HG03280 (cell line): Measurements from ENCODE around the gene TOLLIP.
"Not testable (repeated sequence)": the region's sequence is repeated elsewhere in the genome, so short reads cannot be mapped to it uniquely, and the experiment has no call there.

Source experiments
- ATAC-seq: cut with Tn5 transposase; IDR thresholded peaks from one replicate; pipeline ENCODE4 v1.9.1; 2021; ENCODE audit warnings: mild to moderate bottlenecking, moderate library complexity; ENCODE audit not compliant: unreplicated experiment

The TOLLIP gene

DNA sequence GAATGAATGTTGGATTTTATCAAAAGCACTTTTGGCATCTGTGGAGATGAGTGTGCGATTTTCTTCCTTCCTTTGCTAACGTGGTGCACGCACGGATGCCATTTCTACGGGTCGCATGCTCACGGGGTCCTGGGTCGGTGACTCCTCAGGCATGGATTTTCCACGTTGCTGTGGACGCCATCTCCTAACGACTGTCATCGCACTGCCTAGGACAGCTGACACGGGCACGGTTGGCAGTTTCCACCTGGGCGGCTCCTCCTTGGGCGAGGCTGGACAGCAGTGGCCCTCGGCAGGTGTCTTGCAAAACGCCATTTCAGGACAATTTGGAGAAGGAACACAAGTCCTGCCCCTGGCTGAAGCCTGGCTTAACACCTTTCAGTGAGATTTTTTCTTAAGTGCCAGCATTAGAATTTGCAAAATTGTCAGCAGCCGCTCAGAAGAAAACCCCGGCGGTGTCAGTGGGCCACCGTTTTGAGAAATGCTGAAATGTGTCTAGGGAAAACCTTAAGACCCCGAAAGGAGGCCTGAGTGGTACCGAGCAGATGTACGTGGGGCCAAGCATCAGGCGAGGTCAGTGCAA is 34.7 kb upstream of the TOLLIP start:
- no peak for ATAC-seq

GRCh38 chr11:1343391-1344055 is 34.1 kb upstream of the TOLLIP start:
- ATAC-seq: no peak

DNA sequence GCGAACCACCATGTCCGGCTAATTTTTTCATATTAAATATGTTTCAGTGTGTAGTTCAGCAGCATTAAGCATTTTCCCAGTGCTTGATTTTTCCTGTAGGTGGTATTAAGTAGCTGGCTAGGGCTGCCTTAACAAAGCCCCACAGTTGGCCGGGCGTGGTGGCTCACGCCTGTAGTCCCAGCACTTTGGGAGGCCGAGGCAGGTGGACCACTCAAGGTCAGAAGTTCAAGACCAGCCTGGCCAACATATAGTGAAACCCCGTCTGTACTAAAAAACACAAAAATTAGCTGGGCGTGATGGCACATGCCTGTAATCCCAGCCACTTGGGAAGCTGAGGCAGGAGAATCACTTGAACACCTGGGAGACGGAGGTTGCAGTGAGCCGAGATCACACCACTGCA is 33.5 kb upstream of the TOLLIP start:
- no peak for ATAC-seq

- no peak for ATAC-seq
Observed at GRCh38 chr11:1341928-1342524, 32.6 kb upstream of the TOLLIP start.

GRCh38 chr11:1341226-1341625 is 31.8 kb upstream of the TOLLIP start:
- not testable (repeated sequence) for ATAC-seq

DNA sequence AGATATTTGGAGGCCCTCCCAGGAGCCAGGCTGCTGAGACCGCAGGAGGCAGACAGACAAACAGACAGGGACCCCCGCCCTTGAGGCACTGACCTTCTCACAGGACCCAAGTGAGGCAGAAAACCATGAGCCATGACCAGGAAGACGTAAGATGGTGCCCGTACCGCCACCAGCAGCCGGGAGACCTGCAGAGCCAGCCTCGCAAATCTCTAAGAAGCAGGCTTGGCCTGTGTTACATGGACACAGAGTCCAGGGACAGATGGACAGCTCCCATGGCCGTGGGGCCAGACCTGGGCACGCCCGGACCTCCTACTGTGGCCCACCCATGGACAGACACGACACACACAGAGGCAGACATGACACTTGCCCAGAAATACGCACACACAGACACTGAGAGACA is 30.7 kb upstream of the TOLLIP start:
- no peak for ATAC-seq

- ATAC-seq: no peak
Observed at GRCh38 chr11:1339066-1339675, 29.7 kb upstream of the TOLLIP start.

DNA sequence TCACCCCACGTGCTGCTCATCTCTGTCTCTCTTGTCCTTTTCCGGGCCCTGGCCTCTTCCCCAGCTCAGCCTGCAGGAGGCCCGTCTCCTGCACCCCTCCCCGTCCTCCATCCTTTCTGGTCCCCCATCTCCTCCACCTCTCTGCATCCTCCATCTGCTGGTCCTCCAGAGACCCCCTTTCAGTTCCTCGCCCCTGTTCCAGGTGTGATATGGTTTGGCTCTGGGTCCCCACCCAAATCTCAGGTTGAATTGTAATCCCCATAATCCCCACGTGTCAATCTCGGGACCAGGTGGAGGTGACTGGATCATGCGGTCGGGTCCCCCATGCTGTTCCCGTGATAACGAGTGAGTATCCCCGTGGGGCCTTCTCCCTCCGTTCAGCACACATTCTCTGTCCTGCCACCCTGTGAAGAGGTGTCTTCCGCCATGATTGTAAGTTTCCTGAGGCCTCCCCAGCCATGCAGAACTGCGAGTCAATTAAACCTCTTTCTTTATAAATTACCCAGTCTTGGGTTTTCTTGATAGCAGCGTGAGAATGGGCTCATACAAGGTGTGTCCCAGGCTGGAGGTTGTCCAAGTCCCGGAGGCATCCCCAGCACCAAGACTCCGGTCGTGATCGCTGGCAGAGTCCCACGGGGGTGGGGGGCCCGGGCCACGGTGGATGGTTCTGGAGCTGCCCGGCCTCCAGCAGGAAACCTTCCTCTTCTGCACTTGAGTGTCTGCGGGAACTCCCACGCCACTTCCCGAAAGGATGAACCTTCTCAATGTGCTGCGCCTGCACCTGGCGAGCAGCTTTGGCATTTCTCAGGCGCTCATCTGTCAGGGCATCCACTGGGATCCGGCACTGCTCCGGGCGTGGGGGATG is 29.0 kb upstream of the TOLLIP start:
- ATAC-seq: no peak

- no peak for ATAC-seq
Observed at GRCh38 chr11:1337647-1338007, 28.2 kb upstream of the TOLLIP start.

- ATAC-seq: no peak
Observed at GRCh38 chr11:1336836-1337646, 27.6 kb upstream of the TOLLIP start.

GRCh38 chr11:1335811-1336761 is 26.7 kb upstream of the TOLLIP start:
- ATAC-seq: no peak

DNA sequence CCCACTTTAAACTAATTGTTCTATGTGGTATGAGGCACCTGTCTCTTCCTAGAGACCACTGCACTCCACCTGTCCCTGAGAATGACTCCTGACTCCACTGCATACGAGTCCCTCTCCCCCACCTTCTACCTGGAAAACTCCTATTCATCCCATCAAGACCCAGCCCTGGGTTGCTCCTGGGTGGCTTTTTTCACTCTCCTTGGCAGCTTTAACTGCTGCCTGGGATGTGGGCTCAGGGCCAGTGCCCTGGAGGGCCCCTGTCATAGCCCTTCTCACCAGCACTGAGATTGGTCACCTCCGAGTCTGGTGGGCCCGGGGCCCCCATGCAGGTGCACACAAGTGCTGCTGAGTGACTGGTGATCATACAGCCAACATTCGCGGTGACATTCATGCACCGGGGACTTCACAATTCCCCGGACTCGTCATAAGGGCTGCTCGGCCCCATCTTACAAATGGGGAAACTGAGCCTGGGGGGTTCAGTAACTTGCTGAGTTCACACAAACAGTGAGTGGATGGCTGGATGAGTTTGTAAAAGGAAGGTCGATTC is 25.9 kb upstream of the TOLLIP start:
- no peak for ATAC-seq

DNA sequence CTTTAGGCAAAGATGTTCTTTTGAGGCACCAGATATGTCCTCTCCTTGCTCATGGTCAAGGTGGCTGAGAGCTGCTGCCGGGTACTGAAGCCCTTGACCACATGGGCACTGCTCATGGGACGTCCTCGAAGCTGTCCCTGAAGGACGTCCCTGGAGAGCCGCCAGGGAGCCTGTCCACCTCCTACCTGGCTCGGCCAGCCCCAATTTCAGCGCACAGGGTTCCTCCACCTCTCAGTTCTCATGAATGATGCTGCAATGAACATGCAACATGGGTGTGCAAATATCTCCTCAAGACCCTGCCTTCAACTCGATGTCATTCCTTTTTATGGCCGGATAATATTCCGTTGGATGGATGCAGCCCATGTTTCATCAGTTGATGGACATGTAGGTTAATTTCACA is 24.4 kb upstream of the TOLLIP start:
- ATAC-seq: no peak

- ATAC-seq: no peak
Observed at GRCh38 chr11:1333091-1333772, 23.8 kb upstream of the TOLLIP start.

DNA sequence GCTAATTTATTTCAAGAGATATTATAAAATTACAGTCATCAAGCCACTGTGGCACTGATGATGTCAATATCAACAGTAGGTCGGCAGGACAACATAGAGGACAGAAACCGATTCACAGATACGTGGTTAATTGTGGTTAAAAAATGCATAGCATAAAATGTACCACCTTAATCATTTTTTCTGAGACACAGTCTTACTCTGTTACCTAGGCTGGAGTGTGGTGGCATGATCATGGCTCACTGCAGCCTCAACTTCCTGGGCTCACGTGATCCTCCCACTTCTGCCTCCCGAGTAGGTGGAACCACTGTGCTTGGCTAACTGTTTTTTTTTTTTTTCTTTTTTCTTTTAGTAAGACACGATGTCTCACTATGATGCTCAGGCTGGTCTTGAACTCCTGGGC is 21.0 kb upstream of the TOLLIP start:
- ATAC-seq: no peak

- no peak for ATAC-seq
Observed at GRCh38 chr11:1327064-1327460, 17.6 kb upstream of the TOLLIP start.

DNA sequence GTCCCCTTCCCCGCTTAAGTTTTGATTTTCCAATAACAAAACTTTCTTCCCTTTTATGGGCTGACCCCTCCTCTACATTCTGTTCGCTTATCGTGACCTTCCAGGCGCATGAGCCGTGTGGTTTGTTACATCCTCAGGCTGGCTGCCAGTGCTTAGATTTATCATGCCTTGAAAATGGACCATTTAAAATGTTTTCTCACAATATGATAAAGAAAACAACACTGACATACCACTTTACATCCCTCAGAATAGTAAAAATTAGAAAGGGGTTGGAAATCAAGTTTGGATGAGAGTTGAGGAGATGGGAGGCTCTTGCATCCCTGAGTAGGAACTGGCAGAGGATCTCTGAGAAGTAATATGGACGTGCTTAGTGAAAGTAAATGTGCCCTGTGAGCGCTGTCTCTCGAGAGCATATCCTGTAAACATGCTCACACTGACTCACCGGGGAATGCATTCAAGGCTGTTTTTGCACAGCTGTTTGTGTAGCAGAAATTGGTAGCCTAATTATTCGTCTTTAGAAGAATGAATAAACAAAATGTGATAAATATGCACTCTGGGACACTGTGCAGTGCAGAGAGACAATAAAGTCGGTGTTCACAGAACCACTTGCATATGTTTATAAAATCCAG is 17.1 kb upstream of the TOLLIP start:
- ATAC-seq: no peak

- ATAC-seq: no peak
Observed at GRCh38 chr11:1323774-1324173, 14.3 kb upstream of the TOLLIP start.
